ENCODE results near the gene CDK9. TPM values are rescaled to one million over a fixed set of nuclear protein-coding genes. Genes with fewer than 3 reads are reported as not detected.

CDK9 gene
- polyA plus RNA-seq, 1 experiment, result 34.4 TPM

DNA sequence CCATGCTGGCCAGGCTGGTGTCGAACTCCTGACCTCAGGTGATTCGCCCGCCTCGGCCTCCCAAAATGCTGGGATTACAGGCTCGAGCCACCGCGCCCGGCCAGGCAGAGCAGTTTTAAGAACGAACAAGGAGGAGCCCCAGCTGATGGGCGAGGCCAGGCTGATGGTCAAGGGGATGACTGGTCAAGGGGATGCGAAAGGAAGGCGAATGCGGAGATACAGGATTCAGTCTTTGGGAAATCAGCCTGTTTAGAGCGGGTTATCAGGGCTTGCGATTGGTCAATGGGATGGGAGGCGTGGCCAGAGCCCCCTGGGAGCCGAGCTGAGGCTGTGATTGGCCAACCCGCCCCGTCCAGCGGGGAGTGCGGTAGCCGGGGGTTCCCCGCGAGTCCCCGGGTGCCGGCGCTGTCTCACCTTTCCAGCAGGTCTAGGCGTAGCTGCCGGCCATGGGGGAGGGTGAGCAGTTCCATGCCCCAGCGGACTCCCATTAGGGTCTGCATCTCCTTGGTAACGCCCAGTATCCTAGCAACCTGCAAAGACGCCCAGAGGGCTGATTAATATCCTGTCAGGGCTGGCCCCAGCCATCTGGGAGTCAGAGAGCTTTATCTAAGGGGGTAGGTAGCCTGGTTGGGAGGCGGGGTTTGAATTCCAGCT is 43.3 kb upstream of the CDK9 start:
- Histone ChIP-seq H3K36me3 (ENCODE audit: control insufficient read depth, insufficient read depth, low read length) (no peaks in the 10 kb centered on the region), H3K4me3 (ENCODE audit: low read depth, low read length) (peak overlapping the region; percentile 34), H3K27me3 (ENCODE audit: control insufficient read depth, insufficient read depth, low read length) (peaks cover 4% of the 10 kb centered on the region)
- POLR2A ChIA-PET, result interaction anchor here (0.6 kb wide), 1 partner anchor 29 kb away, joined by 14 read pairs; no protein-coding TSS in a partner anchor
- CTCF ChIA-PET, result interaction anchor here (1.2 to 6.5 kb wide), 7 partner anchors 8 to 178 kb away, joined by 3 to 44 read pairs (median 8); partner anchors contain the start of genes CDK9 and TOR2A
- DNase-seq (ENCODE audit: low read depth), result peak; percentile 35
- TF ChIP-seq, protein P1, sequence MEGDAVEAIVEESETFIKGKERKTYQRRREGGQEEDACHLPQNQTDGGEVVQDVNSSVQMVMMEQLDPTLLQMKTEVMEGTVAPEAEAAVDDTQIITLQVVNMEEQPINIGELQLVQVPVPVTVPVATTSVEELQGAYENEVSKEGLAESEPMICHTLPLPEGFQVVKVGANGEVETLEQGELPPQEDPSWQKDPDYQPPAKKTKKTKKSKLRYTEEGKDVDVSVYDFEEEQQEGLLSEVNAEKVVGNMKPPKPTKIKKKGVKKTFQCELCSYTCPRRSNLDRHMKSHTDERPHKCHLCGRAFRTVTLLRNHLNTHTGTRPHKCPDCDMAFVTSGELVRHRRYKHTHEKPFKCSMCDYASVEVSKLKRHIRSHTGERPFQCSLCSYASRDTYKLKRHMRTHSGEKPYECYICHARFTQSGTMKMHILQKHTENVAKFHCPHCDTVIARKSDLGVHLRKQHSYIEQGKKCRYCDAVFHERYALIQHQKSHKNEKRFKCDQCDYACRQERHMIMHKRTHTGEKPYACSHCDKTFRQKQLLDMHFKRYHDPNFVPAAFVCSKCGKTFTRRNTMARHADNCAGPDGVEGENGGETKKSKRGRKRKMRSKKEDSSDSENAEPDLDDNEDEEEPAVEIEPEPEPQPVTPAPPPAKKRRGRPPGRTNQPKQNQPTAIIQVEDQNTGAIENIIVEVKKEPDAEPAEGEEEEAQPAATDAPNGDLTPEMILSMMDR (IDR thresholded peaks at IDR 0.05; ENCODE audit: insufficient read depth, low read depth, low read length), result no peak

DNA sequence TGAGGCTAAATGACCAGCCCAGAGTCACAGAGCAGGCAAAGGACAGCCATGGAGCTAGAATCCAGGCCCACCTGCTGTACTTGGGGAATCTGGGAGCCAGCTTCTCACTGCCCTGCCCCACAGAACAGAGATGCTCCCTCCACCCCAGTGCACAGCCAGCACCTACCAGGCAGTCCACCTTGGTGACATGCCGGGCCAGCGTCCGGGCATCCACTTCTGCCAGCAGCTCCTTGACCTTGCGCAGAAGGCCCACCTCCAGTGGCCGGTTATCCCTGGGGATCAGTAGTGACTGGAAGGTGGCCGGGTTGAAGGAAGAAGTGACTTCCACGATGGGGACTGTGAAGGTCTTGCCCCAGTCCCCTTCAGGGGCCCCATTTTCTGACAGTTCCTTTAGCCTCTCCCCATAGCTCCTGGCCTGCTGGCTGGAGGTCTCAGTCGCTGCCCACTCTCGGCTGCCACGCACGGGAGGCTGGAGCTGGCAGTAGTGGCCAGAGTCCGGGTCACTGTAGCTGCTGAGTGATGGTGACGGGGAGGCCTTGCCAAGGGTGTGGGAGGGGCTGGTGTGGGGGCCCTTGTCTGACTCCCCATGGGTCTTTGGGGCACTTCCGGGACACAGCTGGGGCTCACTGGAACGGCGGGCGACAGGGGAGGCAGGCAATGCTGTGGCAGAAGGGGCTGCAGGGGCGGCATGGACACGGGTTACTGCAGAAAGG is 41.3 kb upstream of the CDK9 start:
- Histone ChIP-seq H3K36me3 (ENCODE audit: control insufficient read depth, insufficient read depth, low read length) (no peaks in the 10 kb centered on the region), H3K27me3 (ENCODE audit: control insufficient read depth, insufficient read depth, low read length) (peaks cover 6% of the 10 kb centered on the region), H3K4me3 (ENCODE audit: low read depth, low read length) (no peak overlapping the region)
- DNase-seq (ENCODE audit: low read depth), result no peak
- TF ChIP-seq, protein P1 (IDR thresholded peaks at IDR 0.05; ENCODE audit: insufficient read depth, low read depth, low read length), result no peak
- POLR2A ChIA-PET, result no interaction called here
- CTCF ChIA-PET, result interaction anchor here (0.7 to 4.1 kb wide), 6 partner anchors 8 to 176 kb away, joined by 3 to 32 read pairs (median 4); partner anchors contain the start of gene TOR2A

DNA sequence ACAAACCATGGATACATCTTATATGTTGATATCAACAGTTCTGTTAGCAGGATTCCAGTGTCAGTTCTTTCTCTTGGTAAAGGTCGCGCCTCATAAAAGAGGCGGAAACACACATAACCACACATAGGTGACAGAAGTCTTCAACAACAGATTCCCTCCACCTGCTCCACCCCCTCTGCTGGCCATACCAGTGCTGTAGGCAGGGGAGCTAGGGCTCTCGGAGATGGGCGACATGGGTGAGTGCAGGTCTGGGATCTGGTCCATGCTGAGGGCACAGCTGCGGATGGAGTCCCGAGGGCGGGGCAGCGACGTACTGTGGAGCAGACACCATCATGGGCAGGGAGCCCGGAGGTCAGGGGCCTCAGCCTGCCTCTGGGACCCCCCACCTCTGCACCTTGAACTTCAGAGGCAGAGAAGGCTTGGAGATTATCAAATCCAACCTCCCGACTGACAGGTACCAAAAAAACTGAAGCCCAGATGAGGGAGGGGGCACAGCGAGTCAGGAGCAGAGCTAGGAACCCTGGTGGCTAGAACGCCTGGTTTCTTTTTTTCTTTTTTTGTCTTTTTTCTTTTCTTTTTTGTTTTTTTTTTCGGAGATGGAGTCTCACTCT is 38.8 kb upstream of the CDK9 start:
- no peak for DNase-seq (ENCODE audit: low read depth)
- ChIA-PET CTCF (interaction anchor here (1.0 to 1.3 kb wide), 2 partner anchors 10 to 12 kb away, joined by 3 read pairs; partner anchors contain the start of gene TOR2A), POLR2A (no interaction called here)
- Histone ChIP-seq H3K36me3 (ENCODE audit: control insufficient read depth, insufficient read depth, low read length) (no peaks in the 10 kb centered on the region), H3K4me3 (ENCODE audit: low read depth, low read length) (no peak overlapping the region), H3K27me3 (ENCODE audit: control insufficient read depth, insufficient read depth, low read length) (peaks cover 6% of the 10 kb centered on the region)
- TF ChIP-seq, protein P1 (IDR thresholded peaks at IDR 0.05; ENCODE audit: insufficient read depth, low read depth, low read length), result no peak

DNA sequence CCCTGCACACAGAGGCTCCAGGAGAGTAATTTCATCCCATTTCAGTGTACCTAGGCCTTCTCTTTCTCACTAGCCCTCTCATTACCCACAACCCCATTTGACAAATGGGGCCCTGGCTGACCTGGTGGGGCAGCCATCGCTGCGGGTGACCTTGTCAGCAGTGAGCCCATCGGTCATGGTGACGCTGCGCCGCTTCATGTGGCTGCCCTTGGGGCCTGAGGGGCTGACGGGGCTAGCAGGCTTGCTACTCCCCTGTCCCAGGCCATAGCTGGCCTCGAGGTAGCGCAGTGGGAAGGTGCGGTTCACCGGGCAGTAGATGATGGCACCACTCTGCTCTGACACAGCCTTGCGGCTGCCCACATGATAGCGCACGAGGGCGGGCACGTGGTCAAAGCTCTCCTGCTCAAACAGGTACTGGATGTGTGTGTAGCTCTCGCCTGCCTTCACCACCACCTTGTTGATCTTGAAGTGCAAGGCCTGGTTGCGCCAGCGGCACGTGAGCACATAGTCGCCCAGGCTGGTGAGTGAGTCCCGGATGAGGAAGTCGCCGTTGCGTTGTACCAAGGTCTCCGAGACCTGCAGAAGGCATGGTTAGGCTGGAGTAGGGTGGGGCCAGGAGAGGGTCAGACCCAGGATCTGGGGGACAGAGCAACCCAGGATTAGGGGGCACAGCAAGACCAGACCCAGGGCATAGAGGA is 36.6 kb upstream of the CDK9 start:
- CTCF ChIA-PET, result interaction anchor here (0.5 kb wide), 1 partner anchor 19 kb away, joined by 3 read pairs; no protein-coding TSS in a partner anchor
- TF ChIP-seq, protein P1 (IDR thresholded peaks at IDR 0.05; ENCODE audit: insufficient read depth, low read depth, low read length), result no peak
- H3K4me3 ChIP-seq (ENCODE audit: low read depth, low read length), result no peak overlapping the region
- DNase-seq (ENCODE audit: low read depth), result no peak
- H3K27me3 ChIP-seq (ENCODE audit: control insufficient read depth, insufficient read depth, low read length), result peaks cover 19% of the 10 kb centered on the region
- H3K36me3 ChIP-seq (ENCODE audit: control insufficient read depth, insufficient read depth, low read length), result no peaks in the 10 kb centered on the region
- POLR2A ChIA-PET, result no interaction called here

Data from BJ (cell line).